GM21619 (cell line): ENCODE measurements around the gene EN2.

Experiments used
- ATAC-seq: cut with Tn5 transposase; IDR thresholded peaks from one replicate; pipeline ENCODE4 v1.9.1; 2021; ENCODE audit not compliant: unreplicated experiment

EN2 gene

DNA sequence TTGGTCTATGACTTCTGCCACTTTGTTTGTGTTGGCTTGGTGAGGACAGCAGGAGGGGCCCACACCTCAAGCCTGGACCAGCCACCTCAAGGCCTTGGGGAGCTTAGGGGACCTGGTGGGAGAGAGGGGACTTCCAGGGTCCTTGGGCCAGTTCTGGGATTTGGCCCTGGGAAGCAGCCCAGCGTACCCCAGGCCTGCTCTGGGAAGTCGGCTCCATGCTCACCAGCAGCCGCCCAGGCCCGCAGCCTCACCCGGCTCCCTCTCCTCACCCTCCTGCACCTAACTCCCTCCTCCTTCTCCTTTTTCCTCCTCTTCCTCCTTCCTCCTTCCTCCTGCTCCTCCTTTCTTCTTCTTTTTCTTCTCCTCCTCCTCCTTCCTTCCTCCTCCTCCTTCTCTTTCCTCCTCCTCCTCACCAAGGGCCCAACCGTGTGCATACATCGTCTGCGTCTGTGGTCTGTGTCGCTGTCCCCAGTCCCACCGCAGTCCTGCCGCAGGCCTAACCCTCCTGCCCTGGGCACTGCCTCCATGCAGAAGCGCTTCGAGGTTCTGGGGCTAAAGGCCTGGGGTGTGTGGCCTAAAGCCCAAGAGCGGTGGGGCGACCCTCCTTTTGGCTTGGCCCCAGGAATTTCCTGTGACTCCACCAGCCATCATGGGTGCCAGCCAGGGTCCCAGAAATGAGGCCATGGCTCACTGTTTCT, 5.3 kb downstream of the EN2 start:
- no peak for ATAC-seq

DNA sequence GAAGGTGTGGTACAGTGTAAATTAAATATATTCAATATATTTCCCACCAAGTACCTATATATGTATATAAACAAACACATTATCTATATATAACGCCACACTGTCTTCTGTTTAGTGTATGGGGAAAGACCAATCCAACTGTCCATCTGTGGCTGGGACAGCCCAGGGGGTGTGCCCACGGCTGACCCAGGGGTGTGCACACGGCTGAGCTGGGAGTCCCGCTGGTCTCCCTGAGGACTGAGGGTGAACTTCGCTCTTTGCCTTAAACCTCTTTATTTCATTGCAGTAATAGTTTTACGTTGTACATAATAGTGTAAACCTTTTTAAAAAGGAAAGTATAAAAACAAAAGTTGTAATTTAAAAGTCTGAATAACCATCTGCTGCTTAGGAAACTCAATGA, 6.3 kb downstream of the EN2 start:
- ATAC-seq: no peak

DNA sequence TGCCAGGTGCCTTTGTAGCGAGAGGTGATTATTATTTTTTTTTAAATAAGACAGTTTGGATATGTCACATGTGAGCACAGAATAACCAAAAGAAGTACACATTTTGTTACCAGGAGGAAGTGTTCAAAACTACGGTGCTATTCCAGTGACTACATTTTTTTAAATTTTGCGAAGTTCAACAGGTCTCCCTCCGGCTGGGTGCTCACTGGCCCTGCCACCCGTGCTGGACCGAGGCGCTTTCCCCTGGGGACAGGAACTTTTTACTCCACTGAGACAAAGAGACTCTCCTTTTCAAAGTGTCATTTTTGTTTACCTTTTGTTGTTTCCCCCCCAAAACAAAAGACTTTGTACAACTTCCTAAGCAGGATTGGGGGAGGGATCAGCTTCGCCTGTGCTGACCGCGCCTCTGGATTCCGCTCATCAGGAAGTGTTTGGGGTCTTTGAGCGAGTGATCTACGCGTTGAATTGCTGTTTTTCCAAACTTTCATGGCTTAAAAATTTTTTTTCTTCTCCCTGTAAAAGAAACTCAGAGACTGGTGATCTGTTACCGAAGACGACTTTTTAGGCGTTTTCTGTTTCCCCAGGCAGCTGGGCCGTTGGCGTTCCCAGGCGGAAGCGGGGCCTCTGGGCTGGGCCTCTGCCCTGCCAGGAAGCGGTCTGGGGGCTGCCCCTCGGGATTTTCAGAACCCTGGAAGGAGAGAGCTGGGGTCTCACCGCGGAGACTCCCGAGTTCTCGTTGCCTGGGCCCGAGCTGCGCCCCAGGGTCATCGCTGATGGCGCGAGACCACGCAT, 7.2 kb downstream of the EN2 start:
- ATAC-seq: no peak

GRCh38 chr7:155465761-155466141, 7.8 kb downstream of the EN2 start:
- ATAC-seq: no peak

DNA sequence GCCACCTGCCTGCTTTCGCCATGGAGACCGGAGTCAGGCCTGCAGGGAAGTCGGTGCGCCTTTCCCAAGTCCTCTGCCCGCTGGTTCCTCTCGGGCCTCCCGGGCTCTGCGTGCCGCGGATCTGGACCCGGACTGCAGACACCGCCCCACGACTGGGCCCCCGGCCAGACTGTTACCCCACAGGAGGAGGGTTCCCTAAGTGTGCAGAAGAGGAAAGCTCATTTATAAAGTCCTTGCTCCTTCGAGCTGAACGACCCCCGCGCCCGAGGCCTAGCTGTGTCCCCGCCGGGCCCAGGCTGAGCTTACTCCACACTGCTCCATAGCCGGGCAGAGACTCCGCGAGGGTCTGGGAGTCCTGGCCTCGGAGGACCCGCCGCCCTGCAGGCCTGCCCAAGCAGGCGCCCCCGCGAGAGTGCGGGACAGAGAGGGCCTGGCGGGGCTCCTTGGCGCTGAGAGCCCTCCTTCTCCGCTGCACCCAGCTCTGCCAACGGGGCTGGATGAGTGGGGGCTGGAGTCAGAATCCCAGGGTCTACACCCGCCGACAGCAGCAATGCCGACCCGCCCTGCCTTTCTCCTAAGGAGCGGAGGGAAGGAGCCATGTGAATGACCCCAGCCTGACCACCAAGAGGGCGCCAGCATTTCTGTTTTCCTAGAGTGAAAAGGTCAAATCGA, 8.3 kb downstream of the EN2 start:
- ATAC-seq: no peak

GRCh38 chr7:155466814-155467733, 9.1 kb downstream of the EN2 start:
- ATAC-seq: peak; percentile 67

- no peak for ATAC-seq
Observed at GRCh38 chr7:155467846-155468784, 10.2 kb downstream of the EN2 start.

- ATAC-seq: no peak
Observed at GRCh38 chr7:155468785-155469148, 10.8 kb downstream of the EN2 start.

DNA sequence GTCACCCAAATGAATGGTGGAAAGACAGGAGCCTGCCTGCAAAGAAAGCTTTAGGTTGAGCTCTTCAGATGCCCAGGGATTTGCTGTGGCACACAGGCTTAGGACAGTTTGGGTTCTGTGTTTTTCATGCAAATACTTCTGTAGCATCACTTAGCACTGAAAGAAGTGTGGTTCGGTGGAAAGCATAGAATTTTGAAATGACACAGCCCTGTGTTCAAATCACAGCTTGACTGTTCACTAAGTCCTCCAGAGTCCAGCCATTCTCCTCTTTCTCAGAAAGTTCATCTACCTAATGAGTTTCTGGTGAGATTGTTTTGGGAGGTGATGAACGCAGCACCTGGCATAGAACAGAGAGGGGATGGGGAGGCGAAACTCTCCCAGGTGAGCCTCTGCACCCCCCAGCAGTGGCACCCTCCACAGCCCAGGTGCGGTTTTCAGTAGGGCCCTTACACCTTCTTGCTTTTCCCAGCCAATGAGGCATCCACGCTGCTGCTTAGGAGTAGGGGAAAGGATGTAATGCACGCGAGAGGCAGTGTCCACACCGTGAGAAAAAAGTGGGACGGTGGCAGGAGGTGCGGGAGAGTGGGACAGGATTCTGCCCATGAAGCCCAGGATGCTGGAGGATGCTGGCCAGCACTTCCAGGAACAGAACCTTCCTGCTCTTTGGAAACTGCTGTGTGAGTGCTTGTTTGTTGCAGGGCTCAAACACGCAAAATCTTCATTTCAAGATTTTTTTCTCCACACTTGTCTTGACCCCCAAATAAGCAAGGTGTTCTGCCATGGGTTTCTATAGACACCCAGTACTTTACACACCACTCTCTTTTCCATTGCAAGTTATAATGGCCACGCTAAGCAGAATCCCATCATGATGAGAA, 11.6 kb downstream of the EN2 start:
- ATAC-seq: no peak

- ATAC-seq: no peak
Observed at GRCh38 chr7:155470186-155470487, 12.2 kb downstream of the EN2 start.

DNA sequence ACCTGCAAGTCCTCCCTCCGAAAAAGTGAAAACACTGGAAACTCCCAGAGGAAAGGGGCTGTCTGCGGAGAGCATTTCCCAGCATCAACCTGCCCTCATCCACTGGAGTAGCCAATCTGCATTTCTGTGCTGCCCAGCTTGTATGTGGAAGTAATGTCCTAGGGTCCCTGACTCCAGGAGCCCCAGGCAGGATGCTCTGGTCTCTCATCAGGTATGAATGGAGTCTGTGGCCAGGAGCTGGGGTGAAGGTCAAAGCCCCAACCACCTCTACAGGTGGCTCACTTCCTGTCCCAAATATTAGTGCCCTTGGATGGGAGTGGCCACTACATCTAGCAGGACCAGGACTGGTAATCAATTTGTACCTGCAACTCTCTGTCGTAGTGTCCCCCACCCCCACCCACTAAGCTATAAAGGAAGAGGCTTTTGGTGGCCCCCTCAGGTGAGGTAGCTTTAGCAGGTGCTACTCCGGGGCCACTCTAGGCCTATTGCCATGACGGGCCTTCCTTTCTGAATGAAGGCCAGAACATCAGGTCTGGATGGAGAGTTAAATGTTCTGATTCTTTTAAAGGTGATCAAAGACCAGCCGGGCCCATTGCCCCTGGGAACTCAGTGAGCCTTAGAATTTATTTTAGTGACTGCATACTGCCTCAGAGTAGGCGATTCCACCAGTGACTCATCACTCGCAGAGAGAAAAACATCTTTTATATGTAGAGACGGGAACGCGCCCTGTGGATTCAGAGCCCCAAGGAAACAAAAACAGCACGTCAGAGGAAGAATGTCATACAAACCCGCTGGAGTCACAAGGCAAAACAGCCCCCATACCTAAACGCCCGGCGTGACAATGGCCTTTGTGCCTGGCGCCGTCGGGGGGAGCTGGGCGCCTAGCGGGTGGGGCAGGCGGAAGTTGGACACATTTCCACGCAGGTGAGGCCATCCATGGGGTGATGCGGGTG, 13.0 kb downstream of the EN2 start:
- ATAC-seq: no peak

DNA sequence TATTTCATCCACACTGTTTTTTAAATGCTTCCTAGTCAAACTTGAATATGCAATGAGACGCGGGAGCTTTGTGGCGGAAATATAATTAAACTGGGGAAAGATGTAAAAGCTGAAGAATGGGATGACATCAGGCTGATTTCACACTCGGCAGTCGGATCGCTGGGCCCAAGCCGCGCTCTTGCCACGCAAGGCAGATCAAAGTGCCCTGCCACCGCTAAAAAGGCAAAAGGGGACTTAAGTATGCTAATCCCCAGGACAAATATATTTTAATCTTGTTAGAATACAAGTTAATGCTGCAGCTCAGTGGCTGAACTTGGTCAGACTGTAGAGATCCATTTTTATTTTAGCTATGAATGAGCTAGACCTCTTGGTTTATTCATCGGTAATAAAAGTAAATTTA, 13.8 kb downstream of the EN2 start:
- no peak for ATAC-seq

DNA sequence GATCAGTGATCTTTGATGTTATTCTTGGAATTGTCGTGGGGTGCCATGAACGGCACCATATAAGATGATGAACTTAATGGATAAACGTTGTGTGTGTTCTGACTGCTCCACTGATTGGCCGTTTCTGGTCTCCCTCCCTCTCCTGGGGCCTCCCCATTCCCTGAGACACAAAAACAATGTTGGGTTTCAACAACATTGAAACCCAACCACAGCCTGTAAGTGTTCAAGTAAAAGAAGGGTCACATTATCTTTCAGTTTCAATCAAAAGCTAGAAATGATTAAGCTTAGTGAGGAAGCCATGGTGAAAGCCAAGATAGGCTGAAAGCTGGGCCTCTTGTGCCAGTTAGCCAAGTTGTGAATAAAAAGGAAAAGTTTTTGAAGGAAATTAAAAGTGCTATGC, 19.5 kb downstream of the EN2 start:
- peak; percentile 99 for ATAC-seq

DNA sequence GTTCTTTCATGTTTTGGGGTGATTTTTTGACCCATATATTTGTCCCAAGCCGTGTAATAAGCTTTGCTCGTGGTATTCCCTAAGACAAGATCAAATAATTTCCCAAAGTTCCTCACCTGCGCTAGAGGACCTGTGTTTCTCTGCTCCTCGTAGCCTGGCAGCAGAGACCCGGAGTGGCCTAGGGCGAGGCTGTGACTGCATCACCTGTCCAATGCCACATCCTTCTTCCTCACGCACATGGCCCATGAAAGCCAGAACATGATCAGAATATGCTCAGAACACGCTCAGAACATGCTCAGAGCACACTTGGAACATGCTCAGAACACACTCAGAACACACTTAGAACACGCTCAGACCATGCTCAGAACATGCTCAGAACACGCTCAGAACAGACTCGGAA, 23.8 kb downstream of the EN2 start:
- no peak for ATAC-seq

DNA sequence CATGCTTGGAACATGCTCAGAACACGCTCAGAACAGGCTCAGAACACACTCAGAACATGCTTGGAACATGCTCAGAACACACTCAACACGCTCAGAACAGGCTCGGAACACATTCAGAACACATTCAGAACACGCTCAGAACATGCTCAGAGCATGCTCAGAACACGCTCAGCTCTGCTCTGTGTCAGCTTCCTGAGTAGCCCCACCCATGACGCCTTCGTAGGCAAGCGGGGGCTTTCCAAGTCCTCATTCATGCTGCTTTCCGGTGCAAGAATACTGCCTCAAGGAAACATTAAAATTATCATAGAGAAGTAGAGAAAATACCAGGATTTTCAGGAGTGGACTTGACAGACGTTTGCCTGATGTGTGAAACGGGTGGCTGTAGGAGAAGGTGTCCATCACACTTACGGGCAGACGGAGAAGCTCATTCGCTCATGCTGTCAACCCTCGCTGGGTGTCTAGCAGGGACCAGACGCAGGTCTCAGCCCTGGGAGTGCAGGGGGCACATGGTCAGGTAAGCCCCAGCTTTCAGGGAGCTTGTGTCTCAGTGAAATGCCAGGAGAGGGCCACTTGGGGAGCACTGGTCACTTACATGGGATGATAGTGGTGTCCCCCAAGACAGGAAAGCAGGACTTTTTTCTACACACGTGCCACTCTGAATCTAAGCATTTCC, 24.7 kb downstream of the EN2 start:
- no peak for ATAC-seq

- no peak for ATAC-seq
Observed at GRCh38 chr7:155483245-155483644, 25.3 kb downstream of the EN2 start.

DNA sequence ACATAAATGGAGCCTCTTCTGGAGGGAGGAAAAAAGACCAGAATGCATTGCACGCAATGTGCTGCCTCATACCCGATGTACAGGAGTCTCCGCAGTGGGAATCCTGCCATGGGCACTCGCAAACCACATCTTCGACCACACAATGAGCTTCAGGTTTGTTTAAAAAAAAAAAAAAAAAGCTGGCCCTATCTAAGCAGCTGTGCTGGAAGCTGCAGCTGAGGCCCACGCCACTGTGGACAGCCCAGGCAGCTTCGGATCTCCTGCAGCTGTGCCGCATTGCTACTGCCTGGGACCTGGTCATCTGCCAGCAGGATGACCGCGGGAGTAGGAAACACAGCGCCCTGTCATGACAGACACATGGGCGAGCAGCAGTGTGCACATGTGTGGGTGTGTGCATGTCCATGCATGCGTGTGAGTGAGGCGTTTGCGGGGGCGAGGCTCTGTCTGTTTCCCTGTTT, 26.0 kb downstream of the EN2 start:
- ATAC-seq: no peak
